K562 (cell line): ENCODE measurements around the gene ITGA7. TPM values are rescaled to one million over a fixed set of nuclear protein-coding genes. Genes with fewer than 3 reads are reported as not detected.

Experiments used
- ARID4B ChIP-seq: sonication (generic); formaldehyde crosslinking; IDR thresholded peaks from 2 replicates; pipeline ENCODE4 v1.8.0; 2022; ENCODE audit warnings: mild to moderate bottlenecking, missing genetic modification reagents
- ATF3 ChIP-seq, 2 experiments: fragments of 450-650 bp in 1 of 2; sonication (generic) in 1 of 2; formaldehyde crosslinking in 1 of 2; IDR thresholded peaks in 1 of 2; conservative IDR thresholded peaks in 1 of 2; 2 replicates each; pipeline versions ENCODE4 v1.6.1 to v1.8.1; 2016 to 2023; ENCODE audit warnings: mild to moderate bottlenecking in 2 of 2, moderate library complexity in 2 of 2, inconsistent platforms in 1 of 2, missing genetic modification reagents in 1 of 2
- C11orf30 ChIP-seq: fragments of 450-650 bp; IDR thresholded peaks from 2 replicates; pipeline ENCODE4 v1.6.1; 2016; ENCODE audit warnings: low read depth, mild to moderate bottlenecking
- CTCF ChIP-seq, 3 experiments: IDR thresholded peaks in 2 of 3; conservative IDR thresholded peaks in 1 of 3; 2 replicates each; pipeline ENCODE4 v1.5.1; 2011 to 2012; ENCODE audit warnings: low read length in 3 of 3, mild to moderate bottlenecking in 3 of 3, control low read depth in 2 of 3, improper control_type of control experiment in 1 of 3, inconsistent platforms in 1 of 3, low read depth in 1 of 3, mixed read lengths in 1 of 3, moderate library complexity in 1 of 3; ENCODE audit not compliant: insufficient read depth in 2 of 3
- EGR1 ChIP-seq: fragments of 450-650 bp; conservative IDR thresholded peaks from 2 replicates; pipeline ENCODE4 v1.6.1; 2017; ENCODE audit warnings: mild to moderate bottlenecking
- MAFF ChIP-seq: IDR thresholded peaks from 2 replicates; pipeline ENCODE4 v1.6.1; 2012; ENCODE audit warnings: low read length, improper control_type of control experiment
- MAFG ChIP-seq: fragments of 450-650 bp; conservative IDR thresholded peaks from 2 replicates; pipeline ENCODE4 v1.6.1; 2016; ENCODE audit warnings: missing genetic modification characterization, missing compliant biosample characterization
- MTA3 ChIP-seq: fragments of 450-650 bp; formaldehyde crosslinking; IDR thresholded peaks from 2 replicates; pipeline ENCODE4 v1.6.1; 2017; ENCODE audit warnings: mild to moderate bottlenecking, borderline replicate concordance
- POU5F1 ChIP-seq: fragments of 150-350 bp; IDR thresholded peaks from 2 replicates; pipeline ENCODE4 v1.6.1; 2014; ENCODE audit warnings: borderline replicate concordance, low read length, low read depth, mild to moderate bottlenecking; ENCODE audit not compliant: partially characterized antibody
- RAD21 ChIP-seq, 2 experiments: fragments of 250-450 bp in 1 of 2; fragments of 450-650 bp in 1 of 2; sonication (Bioruptor Pico) in 1 of 2; formaldehyde crosslinking in 1 of 2; IDR thresholded peaks in 1 of 2; conservative IDR thresholded peaks in 1 of 2; 2 replicates each; pipeline versions ENCODE4 v1.4.0 to v1.8.0; 2020 to 2022; ENCODE audit warnings: mild to moderate bottlenecking in 2 of 2, moderate library complexity in 1 of 2
- RB1 ChIP-seq: fragments of 450-650 bp; IDR thresholded peaks from 2 replicates; pipeline ENCODE4 v1.6.1; 2017; ENCODE audit warnings: low read depth, mild to moderate bottlenecking
- TBP ChIP-seq: optimal IDR thresholded peaks from 2 replicates; pipeline ENCODE3; 2011; ENCODE audit warnings: low read depth, low read length, improper control_type of control experiment
- UBTF ChIP-seq, 2 experiments: IDR thresholded peaks; 2 replicates each; pipeline ENCODE4 v1.6.1; 2012; ENCODE audit warnings: improper control_type of control experiment in 2 of 2, low read depth in 2 of 2, low read length in 2 of 2, borderline replicate concordance in 1 of 2
- ZNF274 ChIP-seq: IDR thresholded peaks from 2 replicates; pipeline ENCODE4 v1.6.1; 2011; ENCODE audit warnings: low read depth, mild to moderate bottlenecking, low read length, moderate library complexity, borderline replicate concordance
- ZNF384 ChIP-seq: IDR thresholded peaks from 2 replicates; pipeline ENCODE4 v1.6.1; 2012; ENCODE audit warnings: low read depth, low read length, improper control_type of control experiment
- polyA plus RNA-seq, 8 experiments: library from polyadenylated mRNA; depleted of rRNA in 4 of 8; stranded (reverse) in 5 of 8; unstranded in 3 of 8; fragments of >200 nt; fragmentation: Nextera tagmentation in 2 of 8; fragmentation: Illumina TruSeq in 1 of 8; extraction: Ambion mirVana in 2 of 8; extraction: Trizol in 1 of 8; gene quantifications; 2 replicates each; pipeline versions ENCODE4 v1.2.1 to v1.2.3, GENCODE V29; 2011 to 2014; ENCODE audit warnings: inconsistent platforms in 1 of 8, missing spikeins in 1 of 8
- total RNA-seq, 7 experiments: library from RNA; depleted of rRNA in 6 of 7; stranded (reverse); fragments of >200 nt in 6 of 7; fragmentation: Illumina TruSeq in 2 of 7; extraction: Trizol in 2 of 7; gene quantifications; 2 replicates each; pipeline versions ENCODE4 v1.2.1 to v1.2.3, GENCODE V29; 2011 to 2021; ENCODE audit warnings: low replicate concordance in 1 of 7

The ITGA7 gene
- total and polyA plus RNA-seq, 9 of the 15 experiments (the other 6 are each of a cell fraction or from before 2014, with no cell fraction given), result 0.11 to 2.3 (median 0.56) TPM; not detected in 1

- peak; percentile 89 to 98 (median 96) for TF ChIP-seq CTCF (IDR thresholded peaks at IDR 0.05 in 2 of 3, conservative IDR thresholded peaks at IDR 0.05 in 1 of 3; ENCODE audit: insufficient read depth in 2 of 3, low read depth in 1 of 3, low read length in 3 of 3)
- TF ChIP-seq EGR1, result 0 out of 2 replicates have a peak, but pooled peaks have one; percentile 10
- TF ChIP-seq RB1, result peak; percentile 73; the same call in 1 of the 2 replicates
- TF ChIP-seq C11orf30, result peak; percentile 86
- TF ChIP-seq RAD21 (CRISPR knock-in tag; conservative IDR thresholded peaks at IDR 0.05 in 1 of 2, IDR thresholded peaks at IDR 0.05 in 1 of 2), result peak; percentile 89 to 96
- TF ChIP-seq POU5F1, result no peak
- TF ChIP-seq UBTF (IDR thresholded peaks at IDR 0.05; ENCODE audit: borderline replicate concordance in 1 of 2, low read depth in 2 of 2, low read length in 2 of 2), result 0 out of 4 replicates have a peak, but pooled peaks of 1 of the 2 experiments have one; percentile 25
- TF ChIP-seq MTA3, result peak; percentile 53; the same call in 1 of the 2 replicates
- TF ChIP-seq MAFF, result peak; percentile 67
- peak; percentile 69 for TF ChIP-seq MAFG (tag)
- no peak for TF ChIP-seq ZNF274
- TF ChIP-seq ARID4B, result 0 out of 2 replicates have a peak, but pooled peaks have one; percentile 46
- no peak for TF ChIP-seq ATF3 (IDR thresholded peaks at IDR 0.05)
- TF ChIP-seq ATF3 (CRISPR knock-in tag; conservative IDR thresholded peaks at IDR 0.05), result no peak
- TF ChIP-seq ZNF384, result 0 out of 2 replicates have a peak, but pooled peaks have one; percentile 39
- no peak for TF ChIP-seq TBP
Measured at GRCh38 chr12:55736780-55737580, 29.3 kb upstream of the ITGA7 start (continued).
